GM12875 (cell line): ENCODE results near the gene SLC9A9.

Experiments used
- H3K4me3 ChIP-seq: one replicate; pipeline ENCODE4 v1.5.1; 2011; ENCODE audit warnings: low read depth, low read length, control low read depth
- CTCF ChIP-seq: IDR thresholded peaks from 2 replicates; pipeline ENCODE4 v1.5.1; 2011; ENCODE audit warnings: low read depth, mild to moderate bottlenecking, control low read depth, inconsistent platforms, low read length, moderate library complexity, borderline replicate concordance; ENCODE audit not compliant: insufficient read depth

The SLC9A9 gene

GRCh38 chr3:143507735-143508580 is 340.3 kb downstream of the SLC9A9 start:
- TF ChIP-seq CTCF = no peak

GRCh38 chr3:143506190-143506589 is 342.1 kb downstream of the SLC9A9 start:
- no peak for TF ChIP-seq CTCF
- no peak overlapping the region for H3K4me3 ChIP-seq

More at GRCh38 chr3:143507735-143508580, 340.3 kb downstream of the SLC9A9 start:
- H3K4me3 ChIP-seq = no peak overlapping the region

GRCh38 chr3:143503325-143503885 is 344.9 kb downstream of the SLC9A9 start:
- TF ChIP-seq CTCF = no peak
- H3K4me3 ChIP-seq = no peak overlapping the region

- TF ChIP-seq CTCF = no peak
- no peak overlapping the region for H3K4me3 ChIP-seq
These were observed 346.2 kb downstream of the SLC9A9 start for GRCh38 chr3:143502081-143502480.

- TF ChIP-seq CTCF = no peak
- H3K4me3 ChIP-seq = no peak overlapping the region
These were observed 350.9 kb downstream of the SLC9A9 start for GRCh38 chr3:143497382-143497781.

GRCh38 chr3:143496191-143496590 is 352.1 kb downstream of the SLC9A9 start:
- H3K4me3 ChIP-seq = no peak overlapping the region
- TF ChIP-seq CTCF = no peak

GRCh38 chr3:143495527-143495926 is 352.7 kb downstream of the SLC9A9 start:
- TF ChIP-seq CTCF = no peak
- H3K4me3 ChIP-seq = no peak overlapping the region
